HepG2 (cell line): ENCODE measurements around the gene C14orf93. TPM values are rescaled to one million over a fixed set of nuclear protein-coding genes. Genes with fewer than 3 reads are reported as not detected.

Experiments used
- ATF7-NPFF ChIP-seq: sonication (generic); formaldehyde crosslinking; IDR thresholded peaks from 2 replicates; pipeline ENCODE4 v1.8.1; 2023; ENCODE audit warnings: mild to moderate bottlenecking, low read depth, missing genetic modification reagents, moderate library complexity
- BORCS8-MEF2B ChIP-seq: sonication (generic); formaldehyde crosslinking; IDR thresholded peaks from 2 replicates; pipeline ENCODE4 v1.8.0; 2022; ENCODE audit warnings: mild to moderate bottlenecking, missing genetic modification reagents
- DNMT1 ChIP-seq: sonication (generic); formaldehyde crosslinking; IDR thresholded peaks from 2 replicates; pipeline ENCODE4 v1.5.1; 2020; ENCODE audit warnings: mild to moderate bottlenecking, missing genetic modification reagents
- ELF1 ChIP-seq: sonication (generic); formaldehyde crosslinking; IDR thresholded peaks from 2 replicates; pipeline ENCODE4 v1.4.0; 2020; ENCODE audit warnings: missing genetic modification reagents
- FIP1L1 ChIP-seq: fragments of 200-400 bp; formaldehyde crosslinking; IDR thresholded peaks from 2 replicates; pipeline ENCODE4 v1.6.1; 2018; ENCODE audit warnings: low read depth, mild to moderate bottlenecking, low read length, moderate library complexity, borderline replicate concordance; ENCODE audit not compliant: insufficient read depth
- GMEB1 ChIP-seq: sonication (generic); formaldehyde crosslinking; IDR thresholded peaks from 2 replicates; pipeline ENCODE4 v1.5.1; 2020; ENCODE audit warnings: missing genetic modification reagents, mild to moderate bottlenecking, borderline replicate concordance
- KLF11 ChIP-seq: IDR thresholded peaks from 2 replicates; pipeline ENCODE4 v1.6.1; 2016; ENCODE audit warnings: missing compliant biosample characterization
- KLF9 ChIP-seq: IDR thresholded peaks from 2 replicates; pipeline ENCODE4 v1.6.1; 2016; ENCODE audit warnings: low read depth
- MED1 ChIP-seq: sonication (generic); formaldehyde crosslinking; IDR thresholded peaks from 2 replicates; pipeline ENCODE4 v1.4.0; 2020; ENCODE audit warnings: missing genetic modification reagents
- MXD4 ChIP-seq: IDR thresholded peaks from 2 replicates; pipeline ENCODE4 v1.6.1; 2016; ENCODE audit warnings: mild to moderate bottlenecking, missing biosample characterization, missing genetic modification reagents
- SOX13 ChIP-seq, 3 experiments: fragments of 450-650 bp in 1 of 3; sonication (generic) in 1 of 3; formaldehyde crosslinking in 1 of 3; IDR thresholded peaks in 2 of 3; conservative IDR thresholded peaks in 1 of 3; 2 replicates each; pipeline versions ENCODE4 v1.5.0 to v1.6.1; 2016 to 2020; ENCODE audit warnings: antibody characterized with exemption in 1 of 3, mild to moderate bottlenecking in 1 of 3, missing compliant biosample characterization in 1 of 3, missing genetic modification reagents in 1 of 3, moderate library complexity in 1 of 3
- SPEN ChIP-seq: sonication (generic); formaldehyde crosslinking; IDR thresholded peaks from 2 replicates; pipeline ENCODE4 v1.5.1; 2020; ENCODE audit warnings: low read depth, mild to moderate bottlenecking, missing genetic modification reagents
- THAP9 ChIP-seq: sonication (generic); formaldehyde crosslinking; IDR thresholded peaks from 2 replicates; pipeline ENCODE4; 2020; ENCODE audit warnings: missing genetic modification reagents, mild to moderate bottlenecking, borderline replicate concordance
- ZNF205 ChIP-seq: IDR thresholded peaks from 2 replicates; pipeline ENCODE4 v1.6.1; 2018; ENCODE audit warnings: missing biosample characterization, missing genetic modification reagents
- ZNF230 ChIP-seq: sonication (generic); formaldehyde crosslinking; IDR thresholded peaks from 2 replicates; pipeline ENCODE4 v1.4.0; 2020; ENCODE audit warnings: mild to moderate bottlenecking, missing genetic modification reagents
- ZNF251 ChIP-seq: sonication (generic); formaldehyde crosslinking; IDR thresholded peaks from 2 replicates; pipeline ENCODE4 v1.9.0; 2021; ENCODE audit warnings: mild to moderate bottlenecking, missing genetic modification reagents
- ZNF281 ChIP-seq: sonication (generic); formaldehyde crosslinking; IDR thresholded peaks from 2 replicates; pipeline ENCODE4 v1.4.0; 2020; ENCODE audit warnings: missing genetic modification reagents, borderline replicate concordance
- ZNF615 ChIP-seq: sonication (generic); formaldehyde crosslinking; IDR thresholded peaks from 2 replicates; pipeline ENCODE4 v1.5.0; 2020; ENCODE audit warnings: mild to moderate bottlenecking, missing genetic modification reagents, borderline replicate concordance
- polyA plus RNA-seq, 8 experiments: library from polyadenylated mRNA; depleted of rRNA in 3 of 8; stranded (reverse) in 7 of 8; unstranded in 1 of 8; fragments of >200 nt; fragmentation: Illumina TruSeq in 4 of 8; extraction: Trizol in 4 of 8; gene quantifications; 2 replicates each; pipeline versions ENCODE4 v1.2.1 to v1.2.3, GENCODE V29; 2011 to 2016; ENCODE audit warnings: low read depth in 4 of 8, missing spikeins in 1 of 8, mixed read lengths in 1 of 8; ENCODE audit not compliant: insufficient read depth in 1 of 8
- total RNA-seq, 5 experiments: library from RNA; depleted of rRNA; stranded (reverse); fragments of >200 nt; fragmentation: Illumina TruSeq; extraction: Trizol; gene quantifications; 2 replicates each; pipeline ENCODE4 v1.2.3, GENCODE V29; 2016; ENCODE audit warnings: low read depth in 1 of 5

Gene C14orf93
- total and polyA plus RNA-seq, 2 of the 13 experiments (the other 11 are each of a cell fraction or from before 2014, with no cell fraction given) = 11.4 to 22.5 TPM

- no peak for TF ChIP-seq GMEB1 (CRISPR knock-in tag)
- no peak for TF ChIP-seq ZNF205 (CRISPR knock-in tag)
- no peak for TF ChIP-seq SPEN (CRISPR knock-in tag)
- TF ChIP-seq ELF1 (CRISPR knock-in tag) = no peak
- no peak for TF ChIP-seq KLF9 (CRISPR knock-in tag)
- no peak for TF ChIP-seq ZNF230 (CRISPR knock-in tag)
- TF ChIP-seq THAP9 = no peak
- TF ChIP-seq ATF7-NPFF (CRISPR knock-in tag) = 0 out of 2 replicates have a peak, but pooled peaks have one; percentile 32
- no peak for TF ChIP-seq MED1 (CRISPR knock-in tag)
- TF ChIP-seq SOX13 (IDR thresholded peaks at IDR 0.05) = no peak
- 0 out of 4 replicates have a peak, but pooled peaks of 1 of the 2 experiments have one; percentile 7 for TF ChIP-seq SOX13 (CRISPR knock-in tag; conservative IDR thresholded peaks at IDR 0.05 in 1 of 2, IDR thresholded peaks at IDR 0.05 in 1 of 2)
- TF ChIP-seq ZNF615 (CRISPR knock-in tag) = no peak
- TF ChIP-seq DNMT1 (CRISPR knock-in tag) = 0 out of 2 replicates have a peak, but pooled peaks have one; percentile 51
- TF ChIP-seq ZNF251 (CRISPR knock-in tag) = no peak
- TF ChIP-seq MXD4 (CRISPR knock-in tag) = no peak
- no peak for TF ChIP-seq BORCS8-MEF2B (CRISPR knock-in tag)
- no peak for TF ChIP-seq KLF11
- TF ChIP-seq FIP1L1 = no peak
- no peak for TF ChIP-seq ZNF281 (CRISPR knock-in tag)
Observed at GRCh38 chr14:22972313-22972930, 37.5 kb downstream of the C14orf93 start (continued).
